Vagina (tissue), 2 donors: Measurements from ENCODE around the gene RNASE4. TPM values are rescaled to one million over a fixed set of nuclear protein-coding genes. Genes with fewer than 3 reads are reported as not detected.

Experiments used
- DNase-seq, 2 donors: peaks; one replicate each; pipeline ENCODE4 v3.0.0-alpha.2; 2017; ENCODE audit errors: extremely low spot score in 2 of 2
- H3K27ac ChIP-seq: fragments of 200-600 bp; sonication (generic); one replicate; pipeline ENCODE4 v1.5.1; 2019
- H3K27me3 ChIP-seq: fragments of 200-600 bp; sonication (generic); one replicate; pipeline ENCODE4 v1.5.1; 2019
- H3K36me3 ChIP-seq, 2 donors: fragments of 200-600 bp; sonication (generic); one replicate each; pipeline ENCODE4 v1.5.1; 2017 to 2019
- H3K4me1 ChIP-seq: fragments of 200-600 bp; sonication (generic); one replicate; pipeline ENCODE4 v1.5.1; 2019
- H3K4me3 ChIP-seq, 2 donors: fragments of 200-600 bp; sonication (generic); 1 replicate in 1 of 2; 2 replicates in 1 of 2; pipeline ENCODE4 v1.5.1; 2016 to 2019
- H3K9me3 ChIP-seq: fragments of 200-600 bp; sonication (generic); one replicate; pipeline ENCODE4 v1.5.1; 2019
- POLR2A ChIP-seq, 2 donors: fragments of 450-650 bp; IDR thresholded peaks; one replicate each; pipeline ENCODE4 v1.6.1; 2017; ENCODE audit warnings: antibody characterized with exemption in 2 of 2, mild to moderate bottlenecking in 2 of 2, moderate library complexity in 2 of 2
- POLR2AphosphoS5 ChIP-seq, 2 donors: sonication (generic); formaldehyde crosslinking; IDR thresholded peaks; one replicate each; pipeline ENCODE4 v1.9.0; 2017; ENCODE audit warnings: antibody characterized with exemption in 2 of 2, mild to moderate bottlenecking in 2 of 2, low read depth in 1 of 2; ENCODE audit not compliant: insufficient read depth in 1 of 2
- intact Hi-C: fragments of 100-400 bp; cut with DNase I; formaldehyde crosslinking; loops from one replicate; pipeline ENCODE4 v1.15.1; 2023
- total RNA-seq: library from RNA; depleted of rRNA; stranded (reverse); fragments of >200 nt; gene quantifications from one replicate; pipeline ENCODE4 v1.2.3, GENCODE V29; 2016
- TF ChIP-seq, protein P1 (sequence below), 3 experiments: fragments of 450-650 bp in 2 of 3; fragments of 200-600 bp in 1 of 3; sonication (generic) in 1 of 3; IDR thresholded peaks; one replicate each; pipeline ENCODE4 v1.5.1; 2017 to 2019; ENCODE audit warnings: antibody characterized with exemption in 3 of 3, mild to moderate bottlenecking in 2 of 3, moderate library complexity in 2 of 3

The RNASE4 gene
- total RNA-seq, 1 donor from 2014 or later, result 132 TPM

DNA sequence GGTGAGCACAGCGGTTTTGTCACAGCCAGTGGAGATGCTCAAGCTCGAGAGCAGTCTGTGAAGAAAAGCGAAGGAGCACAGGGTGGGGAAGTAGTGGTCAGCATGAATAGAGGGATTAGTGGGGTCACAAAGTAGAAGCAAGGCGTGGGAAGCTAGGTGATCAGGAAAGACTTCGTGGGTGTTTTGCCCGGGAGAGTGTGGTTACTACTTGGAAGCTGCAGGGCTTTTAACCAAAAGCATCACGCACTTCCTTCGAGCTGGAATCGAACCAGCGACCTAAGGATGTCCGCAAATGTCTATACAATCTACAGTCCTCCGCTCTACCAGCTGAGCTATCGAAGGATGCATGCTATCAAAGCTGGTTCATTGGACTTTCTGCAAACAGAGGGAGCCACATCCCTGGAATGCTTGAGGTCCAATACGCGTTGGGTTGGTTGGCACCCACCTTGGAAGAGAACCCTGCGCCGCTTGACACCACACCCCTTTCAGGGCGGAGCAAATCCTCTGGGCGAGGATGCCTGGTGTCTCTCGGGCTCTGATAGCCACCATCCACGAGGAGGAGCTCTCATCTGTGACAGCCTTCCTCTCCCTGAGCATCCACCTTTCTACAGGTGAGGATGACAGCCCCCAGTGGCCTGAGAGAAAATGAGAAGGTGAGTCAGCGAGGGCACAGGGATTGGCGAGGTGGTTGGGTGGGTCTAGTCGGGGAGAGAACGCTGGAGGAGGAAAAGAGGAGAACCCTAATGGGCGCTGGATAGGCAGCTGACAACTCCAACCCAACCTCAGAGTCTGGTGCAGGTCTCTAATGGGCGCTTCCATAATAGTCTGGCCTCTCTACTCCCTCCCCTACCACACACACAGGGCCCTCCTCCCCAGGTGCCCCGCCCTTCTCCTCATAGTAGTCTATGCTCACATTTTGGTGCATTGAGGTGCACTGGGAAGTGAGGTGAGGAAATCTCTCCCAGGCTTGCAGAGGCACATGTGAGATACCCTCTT is 26.8 kb upstream of the RNASE4 start:
- no peaks in the 10 kb centered on the region for H3K27me3 ChIP-seq
- no peaks in the 10 kb centered on the region for H3K9me3 ChIP-seq
- H3K4me1 ChIP-seq, result peaks cover 6% of the 10 kb centered on the region
- DNase-seq, result no peak
- H3K27ac ChIP-seq, result no peak overlapping the region
- no peak overlapping the region for H3K4me3 ChIP-seq
- H3K36me3 ChIP-seq, result no peaks in the 10 kb centered on the region
- intact Hi-C loops, result no loop called here
- TF ChIP-seq POLR2AphosphoS5 (IDR thresholded peaks at IDR 0.05; ENCODE audit: insufficient read depth in 1 of 2, low read depth in 1 of 2) (no peak), POLR2A (IDR thresholded peaks at IDR 0.05) (no peak)
- TF ChIP-seq, protein P1, sequence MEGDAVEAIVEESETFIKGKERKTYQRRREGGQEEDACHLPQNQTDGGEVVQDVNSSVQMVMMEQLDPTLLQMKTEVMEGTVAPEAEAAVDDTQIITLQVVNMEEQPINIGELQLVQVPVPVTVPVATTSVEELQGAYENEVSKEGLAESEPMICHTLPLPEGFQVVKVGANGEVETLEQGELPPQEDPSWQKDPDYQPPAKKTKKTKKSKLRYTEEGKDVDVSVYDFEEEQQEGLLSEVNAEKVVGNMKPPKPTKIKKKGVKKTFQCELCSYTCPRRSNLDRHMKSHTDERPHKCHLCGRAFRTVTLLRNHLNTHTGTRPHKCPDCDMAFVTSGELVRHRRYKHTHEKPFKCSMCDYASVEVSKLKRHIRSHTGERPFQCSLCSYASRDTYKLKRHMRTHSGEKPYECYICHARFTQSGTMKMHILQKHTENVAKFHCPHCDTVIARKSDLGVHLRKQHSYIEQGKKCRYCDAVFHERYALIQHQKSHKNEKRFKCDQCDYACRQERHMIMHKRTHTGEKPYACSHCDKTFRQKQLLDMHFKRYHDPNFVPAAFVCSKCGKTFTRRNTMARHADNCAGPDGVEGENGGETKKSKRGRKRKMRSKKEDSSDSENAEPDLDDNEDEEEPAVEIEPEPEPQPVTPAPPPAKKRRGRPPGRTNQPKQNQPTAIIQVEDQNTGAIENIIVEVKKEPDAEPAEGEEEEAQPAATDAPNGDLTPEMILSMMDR (IDR thresholded peaks at IDR 0.05), result no peak

DNA sequence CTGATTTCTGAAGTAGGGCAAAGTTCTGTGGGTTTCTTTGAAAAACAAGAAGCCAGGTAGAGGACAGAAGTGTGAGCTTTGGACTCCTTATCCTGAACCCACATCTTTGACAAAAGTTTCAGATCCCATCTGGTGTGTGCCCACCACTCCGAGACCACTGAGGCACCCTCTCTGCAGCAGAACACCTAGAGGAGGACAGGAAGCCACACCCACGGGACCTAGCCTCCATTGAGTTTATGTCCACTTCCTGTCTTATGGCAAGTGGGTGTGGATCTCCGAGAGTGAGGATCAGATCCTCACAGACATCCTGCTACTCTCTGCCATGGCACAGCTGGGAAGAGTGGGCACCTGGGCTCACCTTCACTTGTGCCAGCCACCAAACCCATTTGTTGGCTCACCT is 26.1 kb upstream of the RNASE4 start:
- TF ChIP-seq POLR2A (IDR thresholded peaks at IDR 0.05), result no peak
- no peaks in the 10 kb centered on the region for H3K27me3 ChIP-seq
- H3K4me1 ChIP-seq, result peaks cover 8% of the 10 kb centered on the region
- H3K9me3 ChIP-seq, result no peaks in the 10 kb centered on the region
- DNase-seq, result no peak
- H3K36me3 ChIP-seq, result no peaks in the 10 kb centered on the region
- H3K4me3 ChIP-seq, result no peak overlapping the region
- H3K27ac ChIP-seq, result no peak overlapping the region
- intact Hi-C loops, result no loop called here

DNA sequence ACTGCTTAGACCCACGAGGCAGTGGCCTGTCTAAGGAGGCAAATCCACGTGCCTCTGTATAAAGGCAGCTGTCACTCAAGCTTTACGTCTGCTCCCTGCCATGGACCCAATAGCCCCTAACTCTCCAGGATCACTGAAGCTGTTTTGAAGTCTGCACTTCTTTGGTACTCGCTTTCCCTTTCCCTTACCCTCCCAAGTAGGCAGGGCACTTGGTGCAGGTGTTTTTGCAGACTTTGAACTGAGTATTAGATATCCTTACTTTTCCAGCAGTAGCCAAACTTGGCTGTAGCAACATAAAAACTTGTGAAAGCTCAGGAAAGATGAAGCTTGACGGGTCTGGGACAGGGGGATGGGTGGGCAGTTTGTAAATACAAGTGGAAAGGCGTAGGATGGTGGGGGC is 25.0 kb upstream of the RNASE4 start:
- no peak for TF ChIP-seq POLR2A (IDR thresholded peaks at IDR 0.05)
- no peak for TF ChIP-seq POLR2AphosphoS5 (IDR thresholded peaks at IDR 0.05; ENCODE audit: insufficient read depth in 1 of 2, low read depth in 1 of 2)
- TF ChIP-seq, protein P1 (IDR thresholded peaks at IDR 0.05), result no peak
- no peak overlapping the region for H3K27ac ChIP-seq
- no peak for DNase-seq
- H3K36me3 ChIP-seq, result no peaks in the 10 kb centered on the region
- H3K4me1 ChIP-seq, result peaks cover 15% of the 10 kb centered on the region
- intact Hi-C loops, result no loop called here
- H3K9me3 ChIP-seq, result no peaks in the 10 kb centered on the region
- H3K4me3 ChIP-seq, result no peak overlapping the region
- H3K27me3 ChIP-seq, result no peaks in the 10 kb centered on the region

DNA sequence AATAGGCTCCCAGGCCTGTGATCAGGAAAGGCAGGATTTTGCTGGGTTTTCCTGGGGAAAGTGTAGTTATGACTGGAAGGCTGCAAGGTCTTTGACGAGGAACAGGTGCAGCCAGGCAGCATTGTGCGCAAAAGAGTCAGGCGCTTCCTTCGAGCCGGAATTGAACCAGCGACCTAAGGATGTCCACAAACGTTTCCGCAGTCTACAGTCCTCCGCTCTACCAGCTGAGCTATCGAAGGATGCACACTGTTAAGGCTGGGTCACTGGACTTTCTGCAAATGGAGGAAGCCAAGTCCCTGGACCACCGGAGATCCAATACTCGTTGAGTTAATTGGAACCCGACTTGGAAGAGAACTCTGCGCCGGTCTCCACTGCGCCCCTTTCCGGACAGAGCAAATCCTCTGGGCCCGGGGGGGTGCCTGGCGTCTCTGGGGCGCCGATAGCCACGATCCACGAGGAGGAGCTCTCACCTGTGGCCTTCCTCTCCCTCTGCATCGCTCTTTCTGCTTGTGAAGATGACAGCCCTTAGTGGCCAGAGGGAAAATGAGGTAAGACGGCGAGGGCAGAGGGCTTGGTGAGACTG is 24.5 kb upstream of the RNASE4 start:
- no peaks in the 10 kb centered on the region for H3K9me3 ChIP-seq
- no peak for DNase-seq
- no peaks in the 10 kb centered on the region for H3K36me3 ChIP-seq
- H3K4me1 ChIP-seq, result peaks cover 15% of the 10 kb centered on the region
- intact Hi-C loops, result no loop called here
- TF ChIP-seq POLR2A (IDR thresholded peaks at IDR 0.05), result no peak
- TF ChIP-seq, protein P1 (IDR thresholded peaks at IDR 0.05), result no peak
- no peak for TF ChIP-seq POLR2AphosphoS5 (IDR thresholded peaks at IDR 0.05; ENCODE audit: insufficient read depth in 1 of 2, low read depth in 1 of 2)
- no peak overlapping the region for H3K27ac ChIP-seq
- H3K27me3 ChIP-seq, result no peaks in the 10 kb centered on the region
- no peak overlapping the region for H3K4me3 ChIP-seq

DNA sequence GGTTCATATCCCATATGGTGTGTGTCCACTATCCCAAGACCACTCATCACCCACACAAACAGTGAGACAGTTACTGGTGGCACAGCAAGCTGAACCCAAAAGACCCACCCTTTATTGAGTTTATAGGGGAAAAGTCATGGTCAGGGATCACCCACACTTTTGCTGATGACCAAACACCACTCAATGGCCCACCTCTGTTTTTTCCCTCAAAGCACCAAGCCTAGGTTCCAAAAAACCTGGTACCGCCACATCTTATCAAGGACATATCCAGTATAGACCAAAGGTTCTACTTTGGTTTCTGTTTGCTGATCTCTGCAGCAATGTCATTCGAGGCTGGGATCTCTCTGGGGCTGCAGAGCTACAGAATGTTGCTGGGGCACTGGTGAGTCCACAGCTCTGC is 23.2 kb upstream of the RNASE4 start:
- intact Hi-C loops, result no loop called here

More for the DNA sequence above, 23.2 kb upstream of the RNASE4 start:
- H3K27me3 ChIP-seq, result no peaks in the 10 kb centered on the region
- no peaks in the 10 kb centered on the region for H3K9me3 ChIP-seq
- no peak for DNase-seq
- H3K4me1 ChIP-seq, result peaks cover 15% of the 10 kb centered on the region
- H3K4me3 ChIP-seq, result no peak overlapping the region
- no peak for TF ChIP-seq POLR2AphosphoS5 (IDR thresholded peaks at IDR 0.05; ENCODE audit: insufficient read depth in 1 of 2, low read depth in 1 of 2)
- TF ChIP-seq POLR2A (IDR thresholded peaks at IDR 0.05), result no peak
- TF ChIP-seq, protein P1 (IDR thresholded peaks at IDR 0.05), result no peak
- H3K36me3 ChIP-seq, result no peaks in the 10 kb centered on the region
- no peak overlapping the region for H3K27ac ChIP-seq
